ENCODE results near the gene UTS2R.
"Not testable (repeated sequence)": the region's sequence is repeated elsewhere in the genome, so short reads cannot be mapped to it uniquely, and the experiment has no call there.

Gene UTS2R

DNA sequence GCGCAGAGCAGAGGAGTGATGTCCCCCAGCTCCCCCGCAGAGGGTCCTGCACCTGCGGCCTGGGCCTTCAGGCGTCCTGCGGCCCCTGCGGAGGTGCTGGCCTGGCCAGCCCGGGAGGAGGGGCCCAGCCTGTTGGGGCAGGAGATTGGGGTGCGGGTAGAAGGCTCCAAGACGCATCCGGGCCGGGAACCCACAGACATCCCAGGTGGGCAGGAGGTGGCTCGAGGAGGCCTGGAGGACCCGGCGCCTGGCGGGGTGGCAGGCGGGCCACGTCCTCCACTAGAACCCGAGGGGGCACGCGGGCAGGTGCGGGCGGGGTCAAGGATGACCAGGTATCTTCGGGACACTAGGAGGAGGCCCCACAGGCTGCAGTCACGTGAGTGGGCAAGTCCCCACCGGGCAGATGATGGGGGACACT is 37.4 kb upstream of the UTS2R start:
- DNase-seq (ENCODE audit: low read depth): no peak

DNA sequence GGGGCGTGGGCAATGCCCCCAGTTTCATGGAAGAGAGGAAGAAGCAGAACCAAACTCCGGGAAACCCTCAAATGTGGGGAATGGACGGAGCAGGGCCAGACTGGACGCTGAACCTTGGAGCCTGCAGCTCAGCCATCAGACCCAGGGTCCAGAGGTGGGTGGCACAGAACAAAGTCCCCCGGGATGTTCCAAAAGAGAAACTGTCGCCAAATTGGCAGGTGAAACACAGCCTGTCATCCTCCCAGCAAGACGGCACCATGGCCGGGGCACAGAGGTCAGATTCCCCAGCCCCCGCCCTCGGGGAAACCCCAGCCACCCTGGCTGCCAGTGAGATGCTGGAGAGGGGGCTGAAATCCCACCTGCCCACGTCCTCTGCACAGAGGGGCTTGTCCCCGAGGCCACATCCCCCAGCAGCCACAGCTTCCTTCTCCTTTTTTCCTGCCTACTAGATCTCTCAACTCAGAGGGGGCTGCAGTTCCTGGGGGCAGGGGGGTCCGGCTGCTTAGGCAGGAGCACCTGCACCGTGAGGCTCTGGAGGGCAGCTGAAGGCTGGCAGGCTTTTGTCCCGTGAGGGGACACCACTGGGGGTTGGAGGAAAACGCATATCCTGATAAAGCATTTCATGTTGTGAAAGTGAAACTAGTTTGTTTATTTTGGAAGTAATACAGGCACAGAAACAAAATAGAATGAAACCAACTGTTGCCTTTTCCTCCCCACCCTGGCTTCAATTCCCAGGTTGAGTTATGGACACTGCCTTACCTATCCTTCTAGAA is 36.8 kb upstream of the UTS2R start:
- no peak for DNase-seq (ENCODE audit: low read depth)

DNA sequence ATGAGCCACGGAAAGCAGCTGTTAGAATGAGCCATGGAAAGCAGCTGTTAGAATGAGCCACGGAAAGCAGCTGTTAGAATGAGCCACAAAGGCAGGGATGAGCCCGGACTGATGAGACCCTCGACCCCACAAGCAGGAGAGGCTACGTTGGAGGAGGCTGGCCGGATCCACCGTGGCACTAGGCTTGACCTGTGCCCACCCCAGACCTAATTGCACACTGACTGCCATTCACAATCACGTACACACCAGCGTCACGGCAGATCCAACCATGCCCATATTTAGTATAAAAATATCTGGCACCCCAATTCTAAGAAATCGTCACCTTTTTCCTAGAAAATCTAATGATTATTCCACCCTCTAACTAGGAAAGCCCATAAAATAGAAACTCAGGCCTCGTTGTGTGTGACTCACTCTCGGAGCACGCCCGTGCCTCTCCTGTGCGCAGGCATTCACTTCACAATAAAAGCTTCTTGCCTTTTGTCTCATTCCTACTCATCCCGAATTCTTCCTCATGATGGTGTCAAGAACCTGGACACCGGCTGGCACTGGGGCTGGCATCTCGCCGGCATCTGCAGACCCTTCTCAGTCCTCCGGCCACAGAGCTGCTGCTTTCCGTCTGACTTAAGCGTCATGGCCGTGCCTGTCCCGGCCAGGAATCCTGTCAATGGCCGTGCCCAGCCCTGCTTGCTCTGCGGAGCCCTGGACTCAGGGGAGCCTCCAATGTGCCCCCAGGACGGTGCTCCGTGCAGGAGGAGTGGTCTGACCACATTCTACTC is 32.5 kb upstream of the UTS2R start:
- no peak for DNase-seq (ENCODE audit: low read depth)

DNA sequence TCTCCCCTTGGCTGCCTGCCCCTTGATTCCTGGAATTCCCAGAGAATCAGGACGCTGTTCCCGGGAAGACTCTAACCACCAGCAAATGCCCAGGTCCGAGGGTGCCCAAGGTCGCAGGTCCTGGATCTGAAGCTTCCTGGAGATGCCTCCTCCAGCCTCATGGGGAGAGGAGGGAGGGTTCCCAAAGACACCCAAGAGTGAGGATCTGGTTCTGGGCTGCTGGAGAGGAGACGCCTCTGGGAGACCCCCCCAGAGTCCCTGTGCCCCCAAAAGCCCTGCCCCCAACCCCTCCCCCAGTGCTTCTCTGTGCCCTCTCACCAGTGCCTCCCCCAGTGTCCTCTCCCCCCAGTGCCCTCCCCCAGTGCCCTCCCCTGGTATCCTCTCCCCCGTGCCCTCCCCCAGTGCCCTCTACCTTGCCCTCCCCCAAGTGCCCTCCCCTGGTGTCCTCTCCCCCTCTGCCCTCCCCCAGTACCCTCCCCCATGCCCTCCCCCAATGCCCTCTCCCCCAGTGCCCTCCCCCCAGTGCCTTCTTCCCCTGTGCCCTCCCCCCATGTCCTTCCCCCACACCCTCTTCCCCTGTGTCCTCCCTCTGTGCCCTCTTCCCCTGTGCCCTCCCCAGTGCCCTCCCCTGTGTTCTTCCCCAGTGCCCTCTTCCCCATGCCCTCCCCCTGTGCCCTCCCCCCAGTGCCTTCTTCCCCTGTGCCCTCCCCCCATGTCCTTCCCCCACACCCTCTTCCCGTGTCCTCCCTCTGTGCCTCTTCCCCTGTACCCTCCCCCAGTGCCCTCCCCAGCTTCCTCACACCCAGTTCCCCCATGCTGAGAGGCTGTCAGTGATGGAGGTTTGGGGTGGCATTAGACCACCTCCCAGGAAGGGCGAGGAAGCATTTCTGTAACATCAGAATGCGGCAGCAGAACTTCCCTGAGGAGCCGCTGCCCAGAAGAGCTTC is 31.7 kb upstream of the UTS2R start:
- no peak for DNase-seq (ENCODE audit: low read depth)

DNA sequence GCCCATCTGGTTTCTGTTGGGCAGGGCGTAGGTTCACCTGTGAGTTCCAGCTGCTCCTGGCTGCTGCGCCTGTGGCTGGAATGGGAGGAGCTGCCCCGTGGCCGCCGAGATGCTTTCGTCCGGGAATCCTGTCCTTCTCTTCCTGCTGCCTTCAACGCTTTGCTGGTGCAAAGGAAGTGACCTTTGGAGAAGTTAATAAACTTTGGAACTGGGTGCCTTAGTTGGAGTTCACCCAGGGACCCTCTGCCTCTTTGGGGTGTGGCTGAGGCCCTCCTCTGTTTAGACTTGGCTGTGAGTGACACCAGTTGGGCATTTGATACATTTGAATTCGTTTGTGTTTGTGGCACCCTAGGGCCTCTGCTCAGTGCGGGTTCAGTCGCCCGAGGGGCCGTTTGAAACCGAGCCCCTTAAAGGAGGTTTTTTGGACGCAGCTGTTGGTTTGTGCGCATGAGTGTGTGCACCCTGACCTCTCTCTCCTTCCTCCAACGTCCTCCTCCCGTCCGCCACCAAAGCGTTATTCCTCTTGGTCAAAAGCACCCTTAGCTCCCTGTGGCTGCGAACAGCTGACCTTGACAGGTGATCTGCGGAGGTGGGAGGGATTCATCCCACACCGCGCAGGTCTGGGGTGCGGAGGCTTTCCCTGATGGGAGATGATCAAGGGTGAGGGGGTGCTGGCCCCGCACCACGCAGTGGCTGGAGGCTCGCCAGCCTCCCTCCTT is 29.0 kb upstream of the UTS2R start:
- DNase-seq (ENCODE audit: low read depth): no peak

DNA sequence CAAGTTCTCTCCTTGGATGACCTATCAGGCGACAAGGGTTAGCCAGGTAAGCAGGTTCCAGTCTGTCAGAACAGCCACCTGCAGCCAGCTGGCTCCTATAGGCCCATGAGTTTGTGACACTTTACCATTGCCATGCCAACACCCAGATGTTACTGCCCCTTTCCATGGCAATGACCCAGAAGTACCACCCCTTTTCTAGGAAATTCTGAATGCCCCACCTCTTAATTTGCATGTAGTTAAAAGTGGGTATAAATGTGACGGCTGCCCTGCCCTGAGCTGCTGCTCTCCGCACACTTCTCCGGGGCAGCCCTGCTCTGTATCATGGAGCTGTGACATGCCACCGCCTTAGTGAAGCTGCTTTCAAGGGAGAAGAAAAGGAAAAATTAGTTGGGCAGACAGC is 28.0 kb upstream of the UTS2R start:
- no peak for DNase-seq (ENCODE audit: low read depth)

DNA sequence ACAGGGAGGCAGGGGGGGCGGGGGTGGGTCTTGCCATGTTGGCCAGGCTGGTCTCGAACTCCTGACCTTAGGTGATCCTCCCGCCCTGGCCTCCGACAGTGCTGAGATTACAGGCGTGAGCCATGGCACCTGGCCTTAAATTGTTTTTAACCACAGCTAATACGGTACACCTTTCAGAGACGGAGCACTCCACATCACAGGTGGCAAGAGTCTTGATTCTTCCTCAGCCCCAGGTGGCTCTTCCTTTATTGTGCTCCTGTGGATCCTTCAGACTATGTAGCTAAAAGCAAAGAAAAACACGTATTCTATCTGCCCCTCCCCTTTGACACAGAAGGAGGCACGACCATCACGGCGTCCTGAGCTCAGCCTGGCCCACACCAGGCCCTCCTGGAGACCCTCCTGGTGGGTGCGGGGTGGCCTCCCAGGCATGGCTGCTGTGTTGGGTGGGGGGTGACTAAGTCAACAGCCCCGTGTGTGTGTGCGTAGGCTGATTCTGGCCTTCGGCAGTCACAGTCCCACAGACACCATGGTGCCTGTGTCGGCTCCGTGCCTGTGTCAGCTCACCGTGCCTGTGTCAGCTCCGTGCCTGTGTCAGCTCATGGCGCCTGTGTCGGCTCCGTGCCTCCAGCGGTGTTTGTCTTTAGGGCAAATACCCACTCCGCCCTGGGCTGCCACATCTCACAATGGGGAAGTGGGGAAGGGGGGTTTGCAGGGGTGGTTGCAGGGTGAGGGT is 27.2 kb upstream of the UTS2R start:
- no peak for DNase-seq (ENCODE audit: low read depth)

DNA sequence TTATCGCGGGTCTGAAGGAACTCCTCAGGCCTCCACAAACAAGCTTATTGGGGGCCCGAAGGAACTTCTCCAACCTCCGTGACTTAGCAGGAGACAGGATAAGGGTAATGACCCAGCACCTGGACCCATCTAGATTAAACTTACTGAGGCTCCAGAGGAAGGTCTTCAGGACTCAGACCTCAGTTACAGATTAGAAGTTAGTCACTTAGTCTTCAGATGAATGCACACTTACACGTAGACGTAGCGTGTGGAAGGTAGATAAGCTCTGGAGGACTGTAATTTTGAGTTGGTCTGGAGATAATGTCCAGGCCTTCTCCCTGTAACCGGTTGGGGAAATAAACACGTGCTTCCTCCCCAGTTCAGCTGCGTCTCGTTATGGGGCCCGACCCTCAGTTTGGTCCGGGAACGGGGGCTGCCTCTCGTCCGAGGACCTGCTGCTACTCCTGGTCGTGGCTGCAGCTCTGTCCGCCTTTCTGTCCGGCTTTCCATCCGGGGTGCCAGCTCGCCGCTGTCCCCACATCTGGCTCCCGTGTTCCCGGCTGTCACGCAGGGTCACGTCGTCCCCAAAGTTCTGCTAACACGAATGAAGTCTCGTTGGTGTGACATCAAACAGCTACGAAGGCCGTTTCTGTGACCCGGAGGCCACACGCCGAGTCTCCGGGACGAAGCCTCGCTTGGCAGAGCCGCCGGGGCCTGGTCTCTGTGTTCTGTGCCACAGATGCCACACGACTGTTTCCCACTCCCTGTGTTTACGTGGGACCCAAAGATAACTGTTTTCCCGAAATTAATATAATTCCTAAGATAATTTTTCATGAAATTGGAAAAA is 26.2 kb upstream of the UTS2R start:
- DNase-seq (ENCODE audit: low read depth): no peak

DNA sequence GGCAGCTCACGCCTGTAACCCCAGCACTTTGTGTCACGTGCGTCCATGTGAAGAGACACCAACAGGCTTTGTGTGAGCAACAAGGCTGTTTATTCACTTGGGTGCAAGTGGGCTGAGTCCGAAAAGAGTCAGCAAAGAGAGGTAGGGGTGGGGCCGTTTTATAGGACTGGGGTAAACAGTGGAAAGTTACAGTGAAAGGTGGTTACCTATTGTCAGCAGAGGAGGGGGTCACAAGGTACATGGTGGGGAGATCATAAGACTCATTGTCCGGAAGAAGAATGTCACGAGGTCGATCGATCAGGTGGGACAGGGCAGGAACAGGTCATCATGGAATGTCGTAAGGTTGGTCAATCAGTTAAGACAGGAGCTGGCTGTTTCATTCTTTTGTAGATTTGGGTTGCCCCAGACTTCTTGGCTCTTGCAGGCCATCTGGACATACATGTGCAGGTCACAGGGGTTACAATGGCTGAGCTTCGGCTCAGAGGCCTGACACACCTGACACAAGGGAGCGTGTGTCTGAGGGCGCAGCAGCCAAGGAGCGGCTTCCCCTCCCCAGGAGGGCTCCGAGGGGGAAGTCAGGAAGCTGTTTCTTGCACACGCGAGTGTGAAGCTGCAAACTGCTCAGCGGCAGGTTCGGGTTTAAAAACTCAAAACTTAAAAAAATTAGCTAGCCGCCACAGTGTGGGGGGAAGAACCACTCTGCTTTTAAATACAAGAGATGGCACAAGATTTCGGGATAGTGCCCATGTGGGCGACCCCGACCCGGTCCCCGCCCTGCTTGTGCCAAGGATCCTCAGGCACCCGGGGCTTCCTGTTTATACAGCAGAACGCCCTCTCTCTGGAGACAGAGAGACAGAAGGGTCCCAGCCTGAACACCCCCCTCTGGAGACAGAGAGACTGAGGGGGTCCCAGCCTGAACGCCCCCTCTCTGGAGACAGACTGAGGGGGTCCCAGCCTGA is 24.9 kb upstream of the UTS2R start:
- DNase-seq (ENCODE audit: low read depth): no peak

DNA sequence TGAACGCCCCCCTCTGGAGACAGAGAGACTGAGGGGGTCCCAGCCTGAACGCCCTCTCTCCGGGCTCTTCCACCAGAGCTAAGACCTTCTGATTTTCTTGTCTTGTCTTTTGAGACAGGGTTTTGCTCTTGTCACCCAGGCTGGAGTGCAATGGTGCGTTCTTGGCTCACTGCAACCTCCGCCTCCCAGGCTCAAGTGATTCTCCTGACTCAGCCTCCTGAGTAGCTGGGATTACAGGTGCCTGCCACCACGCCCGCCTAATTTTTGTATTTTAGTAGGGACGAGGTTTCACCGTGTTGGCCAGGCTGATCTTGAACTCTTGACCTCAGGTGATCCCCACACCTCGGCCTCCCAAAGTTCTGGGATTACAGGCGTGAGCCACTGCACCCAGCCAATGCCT is 23.6 kb upstream of the UTS2R start:
- DNase-seq (ENCODE audit: low read depth): not testable (repeated sequence)

DNA sequence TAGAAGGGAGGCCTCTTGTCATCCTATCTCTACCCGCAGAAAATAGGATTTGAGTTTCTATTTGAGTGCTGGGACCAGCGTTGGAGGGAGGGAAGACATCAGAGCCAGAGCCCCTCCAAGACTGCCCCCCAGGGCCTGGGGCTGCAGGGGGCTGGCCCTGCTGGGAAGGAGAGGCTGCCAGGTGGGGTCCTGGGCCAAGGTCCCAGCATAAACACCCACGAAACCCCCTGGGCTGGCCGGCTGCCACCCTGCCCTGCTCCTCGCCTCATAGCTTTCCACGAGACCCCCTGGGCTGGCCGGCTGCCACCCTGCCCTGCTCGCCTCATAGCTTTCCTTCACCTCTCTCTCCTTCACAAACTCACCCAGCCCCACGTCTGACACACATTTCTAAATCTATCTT is 23.1 kb upstream of the UTS2R start:
- no peak for DNase-seq (ENCODE audit: low read depth)

DNA sequence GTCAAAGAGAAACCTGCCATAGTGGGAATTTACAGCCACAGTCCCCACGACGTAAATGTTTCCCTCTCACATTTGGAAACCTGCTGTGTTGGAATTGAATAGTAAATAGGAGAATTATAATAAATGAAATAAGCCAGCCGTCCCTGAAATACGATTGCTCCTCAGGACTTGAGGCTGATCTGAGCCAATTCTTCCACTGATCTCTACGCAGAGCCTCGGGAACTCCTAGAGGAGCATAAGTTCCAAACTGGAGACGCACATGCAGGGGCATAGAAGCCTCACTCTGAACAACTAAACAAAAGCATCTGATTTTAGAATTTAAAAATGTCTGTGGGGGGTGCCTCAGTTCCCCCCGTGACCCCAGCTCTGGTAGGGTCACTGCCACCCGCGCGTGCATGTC is 22.7 kb upstream of the UTS2R start:
- DNase-seq (ENCODE audit: low read depth): no peak

DNA sequence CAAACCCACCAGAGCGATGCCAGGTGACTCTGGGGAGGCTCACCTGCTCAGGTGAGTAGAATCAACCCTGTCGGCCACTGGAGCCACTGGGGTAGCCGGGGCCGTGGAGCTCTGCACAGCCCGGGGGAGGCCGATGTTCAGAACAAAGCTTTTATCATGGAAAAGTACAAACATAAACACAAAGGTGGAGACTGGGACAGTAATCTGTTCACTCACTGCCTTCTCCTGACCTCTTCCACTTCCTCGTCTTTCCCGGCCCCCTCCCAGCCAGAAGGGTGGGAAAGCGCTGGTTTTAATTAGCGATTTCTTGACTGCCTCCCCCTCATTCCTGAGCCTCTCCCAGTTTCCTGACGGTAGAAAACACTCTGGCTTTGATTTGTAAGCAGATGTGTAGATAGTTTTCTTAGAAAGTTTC is 22.3 kb upstream of the UTS2R start:
- no peak for DNase-seq (ENCODE audit: low read depth)

DNA sequence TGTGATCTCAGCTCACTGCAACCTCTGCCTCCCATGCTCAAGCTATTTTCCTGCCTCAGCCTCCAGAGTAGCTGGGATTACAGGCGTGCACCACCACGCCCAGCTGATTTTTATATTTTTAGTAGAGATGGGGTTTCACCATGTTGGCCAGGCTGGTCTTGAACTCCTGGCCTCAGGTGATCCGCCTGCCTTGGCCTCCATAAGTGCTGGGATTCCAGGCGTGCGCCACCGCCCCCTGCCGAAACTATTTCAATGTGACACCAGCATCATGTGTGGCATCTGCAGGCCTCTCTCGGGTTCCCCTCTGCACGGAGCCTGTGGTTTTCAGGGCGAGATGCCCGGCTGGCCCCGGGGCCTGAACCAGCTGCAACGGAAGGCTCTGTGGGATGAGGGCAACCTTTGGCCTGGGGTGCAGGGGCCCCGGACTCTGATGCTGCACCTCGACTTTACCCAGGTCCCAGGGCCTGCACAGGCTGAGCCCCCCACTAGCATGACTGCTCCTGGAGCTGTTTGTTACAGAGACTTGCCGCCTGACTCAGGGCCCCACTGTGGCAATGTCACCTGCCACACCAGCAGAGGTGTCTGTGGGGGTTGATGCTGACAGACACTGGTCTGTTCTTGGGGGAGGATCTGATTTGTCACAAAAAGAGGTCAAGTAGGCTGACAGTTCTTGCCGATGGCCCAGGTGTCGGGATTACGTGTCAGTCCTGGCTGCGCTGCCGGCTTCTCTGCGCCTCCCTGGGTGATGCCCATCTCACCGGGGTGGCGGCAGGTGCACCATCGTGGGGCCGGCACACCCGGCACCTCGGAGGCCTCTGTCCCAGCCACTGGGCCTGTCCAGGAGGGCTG is 21.2 kb upstream of the UTS2R start:
- DNase-seq (ENCODE audit: low read depth): no peak

DNA sequence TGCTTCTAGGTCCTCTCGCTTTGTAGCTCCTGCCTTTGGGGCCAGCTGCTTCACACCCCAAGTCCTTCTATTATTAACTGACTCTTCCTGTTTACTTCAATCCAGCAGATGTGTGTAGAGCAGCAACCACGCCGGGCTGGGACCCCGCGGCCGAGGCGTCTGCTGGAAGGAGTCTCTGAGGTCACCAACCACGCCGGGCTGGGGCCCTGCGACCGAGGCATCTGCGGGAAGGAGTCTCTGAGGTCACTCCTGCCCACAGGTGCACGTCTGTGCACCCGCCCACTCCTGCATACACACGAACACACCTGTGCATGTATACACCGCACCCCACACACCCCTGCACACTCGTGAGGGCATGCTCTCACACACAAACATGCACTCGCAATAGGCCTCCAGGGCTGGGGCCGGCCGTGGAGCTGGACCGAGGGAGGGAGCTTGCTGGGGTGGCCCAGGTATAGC is 20.3 kb upstream of the UTS2R start:
- DNase-seq (ENCODE audit: low read depth): no peak

DNA sequence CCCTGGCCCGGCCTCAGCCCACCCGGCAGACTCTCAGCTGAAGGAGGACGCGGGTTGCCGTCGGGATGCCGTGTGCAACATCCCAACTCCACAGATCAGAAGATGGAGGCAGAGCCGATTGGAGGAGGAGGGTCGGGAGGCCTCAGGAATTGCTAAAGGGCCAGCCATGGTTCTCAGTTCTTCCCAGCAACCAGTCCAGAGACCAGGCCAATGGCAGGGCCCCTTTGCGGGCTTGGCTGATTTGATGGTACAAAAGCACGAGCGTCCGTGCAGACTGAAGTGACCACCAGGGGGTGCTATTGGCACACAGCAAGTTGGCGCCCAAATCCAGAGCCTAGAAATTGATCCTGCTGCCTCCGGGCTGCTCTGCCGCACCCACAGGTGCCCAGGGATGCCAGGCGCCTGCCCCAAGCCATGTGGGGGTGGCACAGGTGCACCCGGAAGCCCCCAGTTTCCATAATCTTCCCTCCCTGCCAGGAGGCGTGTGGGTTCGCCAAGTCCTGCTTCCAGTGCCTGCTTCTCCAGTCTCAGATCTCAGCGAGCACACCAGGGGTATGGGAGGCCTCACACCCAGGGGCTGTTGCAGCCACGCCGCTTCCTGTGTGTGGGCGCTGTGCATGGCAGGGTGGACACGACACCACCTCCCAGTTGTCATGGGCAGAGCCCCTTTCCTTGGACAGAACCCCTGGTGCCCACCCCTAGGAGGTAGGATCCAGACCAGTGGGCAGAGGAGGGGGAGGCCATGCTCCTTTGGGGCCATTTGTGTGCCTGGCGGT is 19.7 kb upstream of the UTS2R start:
- DNase-seq (ENCODE audit: low read depth): peak; percentile 68

DNA sequence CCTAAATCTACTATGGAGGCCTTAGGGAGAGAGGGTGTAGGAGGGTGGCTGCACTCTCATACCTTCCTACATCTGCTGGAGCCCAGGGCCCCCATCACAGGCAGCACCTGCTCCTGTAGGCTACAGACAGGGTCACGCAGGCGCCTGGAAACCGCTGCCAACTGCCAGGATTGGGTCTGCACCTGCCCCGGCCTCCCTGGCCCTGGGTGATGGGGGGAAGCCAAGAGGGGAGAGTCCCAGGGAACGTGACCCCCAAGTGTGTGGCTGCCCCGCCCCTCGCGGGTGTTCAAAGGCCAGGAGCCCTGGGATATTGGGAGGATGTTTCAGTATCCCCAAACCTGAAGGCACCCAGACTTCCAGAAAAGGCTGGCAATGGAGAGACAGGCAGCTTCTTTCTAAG is 18.1 kb upstream of the UTS2R start:
- no peak for DNase-seq (ENCODE audit: low read depth)
